D721Med (cell line): ENCODE measurements around the gene ZBTB7C.

Experiments
- DNase-seq: peaks from one replicate; pipeline ENCODE4 v3.0.0; 2011; ENCODE audit warnings: low spot score; ENCODE audit not compliant: insufficient read length
- FAIRE-seq: peaks from 2 replicates; lab custom pipeline; 2011; peaks lifted over from hg19 to GRCh38; lab: Jason Lieb, UNC
- TF ChIP-seq, protein P1 (sequence below): IDR thresholded peaks from 2 replicates; pipeline ENCODE4 v1.5.1; 2012; ENCODE audit warnings: mild to moderate bottlenecking, control low read depth; ENCODE audit not compliant: insufficient read depth; ENCODE audit errors: missing control alignments

The ZBTB7C gene

DNA sequence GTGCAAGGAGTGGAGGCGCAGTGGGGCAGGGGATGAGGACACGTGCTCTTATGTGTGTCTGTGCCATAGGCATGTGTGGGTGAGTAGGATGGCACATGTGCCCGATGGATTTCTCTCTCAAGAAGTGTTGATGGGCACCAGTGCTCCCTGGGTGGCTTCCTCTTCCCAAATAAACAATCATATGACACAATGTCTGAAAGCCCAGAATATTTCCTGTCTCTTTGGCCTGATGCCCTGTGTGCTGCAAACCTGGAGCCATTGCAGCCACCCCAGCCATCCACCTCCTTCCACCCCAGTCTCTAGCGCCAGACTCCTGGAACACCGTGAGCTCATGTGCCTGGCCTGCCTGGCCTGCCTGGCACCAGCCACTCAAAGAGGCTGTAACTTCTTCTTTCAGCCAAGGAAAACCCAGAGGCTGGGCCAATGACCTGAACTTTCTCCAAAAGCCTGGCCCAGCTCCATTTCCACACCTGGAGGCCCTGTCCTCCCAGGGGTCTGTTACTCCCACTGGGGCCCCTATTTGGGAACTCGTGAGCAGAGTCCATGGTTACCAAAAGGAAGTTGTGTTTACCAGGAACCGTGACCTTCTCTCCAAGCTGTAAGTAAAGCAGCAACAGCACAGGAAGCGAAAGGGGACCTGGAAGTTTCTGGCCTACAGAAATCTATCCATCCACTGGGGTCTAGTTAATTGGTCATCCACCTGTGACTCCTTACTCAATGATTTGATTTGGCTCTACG is 9.5 kb upstream of the ZBTB7C start:
- DNase-seq (no peak), FAIRE-seq (no peak)
- TF ChIP-seq, protein P1, sequence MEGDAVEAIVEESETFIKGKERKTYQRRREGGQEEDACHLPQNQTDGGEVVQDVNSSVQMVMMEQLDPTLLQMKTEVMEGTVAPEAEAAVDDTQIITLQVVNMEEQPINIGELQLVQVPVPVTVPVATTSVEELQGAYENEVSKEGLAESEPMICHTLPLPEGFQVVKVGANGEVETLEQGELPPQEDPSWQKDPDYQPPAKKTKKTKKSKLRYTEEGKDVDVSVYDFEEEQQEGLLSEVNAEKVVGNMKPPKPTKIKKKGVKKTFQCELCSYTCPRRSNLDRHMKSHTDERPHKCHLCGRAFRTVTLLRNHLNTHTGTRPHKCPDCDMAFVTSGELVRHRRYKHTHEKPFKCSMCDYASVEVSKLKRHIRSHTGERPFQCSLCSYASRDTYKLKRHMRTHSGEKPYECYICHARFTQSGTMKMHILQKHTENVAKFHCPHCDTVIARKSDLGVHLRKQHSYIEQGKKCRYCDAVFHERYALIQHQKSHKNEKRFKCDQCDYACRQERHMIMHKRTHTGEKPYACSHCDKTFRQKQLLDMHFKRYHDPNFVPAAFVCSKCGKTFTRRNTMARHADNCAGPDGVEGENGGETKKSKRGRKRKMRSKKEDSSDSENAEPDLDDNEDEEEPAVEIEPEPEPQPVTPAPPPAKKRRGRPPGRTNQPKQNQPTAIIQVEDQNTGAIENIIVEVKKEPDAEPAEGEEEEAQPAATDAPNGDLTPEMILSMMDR, result no peak

DNA sequence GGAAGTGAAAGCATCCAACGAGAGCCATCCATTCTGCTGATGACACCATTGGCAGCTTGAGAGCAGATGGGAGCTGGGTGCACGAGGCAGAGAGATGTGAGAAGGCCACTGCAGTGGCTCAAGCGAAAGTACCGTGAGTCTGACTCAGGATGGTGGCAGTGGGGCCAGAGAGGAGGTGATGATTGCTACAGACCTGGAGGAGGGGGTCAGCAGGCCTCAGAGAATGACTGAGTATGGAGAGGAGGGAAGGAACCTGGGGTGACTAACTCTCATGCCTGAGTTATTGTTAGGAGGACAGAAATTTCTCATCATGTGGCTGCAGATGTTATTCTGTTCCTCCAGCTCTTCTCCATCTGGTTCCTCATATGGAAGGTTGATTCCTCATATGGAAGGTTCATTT is 8.8 kb upstream of the ZBTB7C start:
- FAIRE-seq (no peak), DNase-seq (no peak)
- TF ChIP-seq, protein P1, result no peak

DNA sequence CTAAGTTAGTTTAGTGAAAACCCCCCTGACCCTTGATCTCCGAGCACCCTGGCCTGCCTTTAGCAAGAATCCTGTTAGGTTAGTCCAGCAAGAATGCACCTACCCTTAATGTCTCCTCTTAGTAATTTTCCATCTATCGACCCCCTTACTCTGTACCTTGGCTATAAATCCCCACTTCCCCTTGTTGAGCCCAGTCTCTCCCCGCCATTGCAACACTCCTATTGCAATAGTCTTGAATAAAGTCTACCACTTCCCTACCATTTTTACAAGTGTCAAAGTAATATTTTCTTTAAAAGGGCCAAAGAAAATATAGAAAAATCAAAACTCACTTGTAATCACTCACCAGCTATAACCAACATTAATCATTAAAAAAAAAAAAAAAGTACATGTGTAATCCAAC is 4.2 kb upstream of the ZBTB7C start:
- DNase-seq, result no peak
- FAIRE-seq, result no peak
- TF ChIP-seq, protein P1, result no peak

DNA sequence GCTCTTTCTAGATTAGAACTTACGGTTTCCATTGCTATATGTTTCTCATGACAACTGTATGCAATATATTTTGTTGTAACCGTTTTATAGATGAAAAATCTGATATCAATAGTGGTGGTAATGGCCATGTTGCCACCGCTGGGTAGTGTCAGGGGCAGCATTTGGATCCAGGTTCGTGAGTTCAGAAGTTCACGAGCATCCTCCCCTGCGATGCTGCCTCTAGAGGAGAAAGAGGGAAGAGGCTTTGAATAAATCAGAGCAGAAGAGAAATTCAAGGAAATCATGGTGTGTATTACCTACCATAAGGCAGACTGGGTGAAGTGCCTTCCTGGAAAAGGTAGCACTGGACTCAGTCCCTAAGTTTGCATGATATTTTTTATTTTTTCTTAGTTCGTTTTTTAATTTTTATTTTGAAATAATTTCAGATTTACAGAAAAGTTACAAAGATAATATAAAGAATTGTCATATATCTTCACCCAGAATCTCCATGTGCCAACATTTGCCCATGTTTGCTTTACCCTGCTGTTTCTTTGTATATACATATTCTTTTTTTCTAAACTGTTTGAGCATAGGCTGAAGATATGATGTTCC is 3.3 kb upstream of the ZBTB7C start:
- DNase-seq, result peak; percentile 45
- TF ChIP-seq, protein P1, result peak; percentile 54
- peak; percentile 91 for FAIRE-seq

DNA sequence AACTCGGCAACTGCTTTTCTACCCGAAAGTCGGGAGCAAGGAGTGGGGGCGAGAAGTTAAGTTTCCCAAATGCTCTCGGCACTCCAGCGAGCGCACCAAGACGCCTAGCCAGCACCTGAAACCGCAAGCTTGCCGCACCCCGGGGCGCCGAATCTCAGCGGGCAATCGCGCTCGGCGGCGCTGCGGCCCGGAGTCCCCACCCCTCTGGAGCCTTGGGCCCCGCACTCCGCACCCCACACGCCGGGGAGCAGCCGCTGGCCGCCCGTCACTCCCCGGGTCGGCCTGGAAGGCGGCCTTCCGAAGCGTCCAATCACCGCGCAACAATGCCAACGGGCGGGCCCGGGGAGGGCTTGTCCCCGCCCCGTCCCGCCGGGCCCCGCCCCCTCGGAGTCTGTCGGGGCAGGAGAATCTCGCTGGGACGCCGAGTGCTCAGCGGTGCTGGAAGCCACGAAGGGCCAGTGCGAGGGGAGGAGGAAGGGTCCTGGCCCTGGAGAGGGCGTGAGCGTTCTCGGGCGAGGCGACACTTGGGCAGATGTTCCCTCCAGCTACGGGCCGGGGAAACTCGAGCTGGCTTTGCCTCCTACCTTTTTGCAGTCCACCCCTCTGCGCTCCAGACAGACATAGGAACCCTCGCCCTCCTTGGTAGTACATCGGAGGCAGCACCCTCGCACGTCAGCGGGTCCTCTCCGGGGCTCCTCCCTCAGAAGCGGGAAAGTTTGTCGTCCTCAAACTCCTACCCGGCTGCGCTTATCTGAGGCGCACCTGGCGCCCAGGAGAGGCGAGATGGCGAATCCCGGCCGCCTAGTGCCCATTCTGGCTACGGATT is 1.1 kb upstream of the ZBTB7C start:
- DNase-seq, result peak; percentile 73
- TF ChIP-seq, protein P1, result no peak
- no peak for FAIRE-seq

DNA sequence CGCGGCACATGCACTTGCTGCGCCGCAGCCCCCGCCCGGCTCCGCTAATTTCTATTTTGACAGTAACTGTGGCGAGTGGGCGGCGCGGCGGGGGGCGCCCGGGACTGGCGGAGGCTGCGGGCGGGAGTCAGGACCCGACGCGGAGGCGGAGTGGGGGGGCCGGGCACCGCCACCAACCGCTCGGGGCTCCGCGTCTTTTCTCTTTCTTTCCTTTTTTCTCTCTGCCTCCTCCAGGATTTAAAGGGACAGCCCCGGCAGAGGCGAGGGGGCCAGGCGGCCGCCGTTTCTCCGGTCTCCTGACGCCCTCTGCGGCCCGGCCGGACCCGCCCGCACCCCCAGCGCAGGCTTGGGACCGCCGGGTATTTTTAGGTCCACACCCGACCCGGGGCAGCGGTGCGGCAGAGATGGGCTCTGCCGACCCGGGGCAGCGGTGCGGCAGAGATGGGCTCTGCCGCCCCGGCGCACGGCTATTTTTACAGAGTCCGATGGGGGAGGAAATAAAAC is 460 bp upstream of the ZBTB7C start:
- FAIRE-seq (no peak), DNase-seq (no peak)
- TF ChIP-seq, protein P1, result no peak
